Ramos (cell line): ENCODE data around the gene RBM12.

Experiments
- in situ Hi-C: fragments of 300-500 bp; cut with MboI; formaldehyde crosslinking; loops from one replicate; pipeline ENCODE4 v1.14.3; 2022; ENCODE audit warnings: low sequenced_read_pairs; ENCODE audit not compliant: unreplicated experiment

RBM12 gene

GRCh38 chr20:35626386-35627001 is 38.2 kb downstream of the RBM12 start:
- in situ Hi-C loops = no loop called here

GRCh38 chr20:35625584-35626385 is 38.9 kb downstream of the RBM12 start:
- in situ Hi-C loops = no loop called here

- in situ Hi-C loops = no loop called here
These were observed 43.1 kb downstream of the RBM12 start for GRCh38 chr20:35621560-35621946.

GRCh38 chr20:35620818-35621559 is 43.7 kb downstream of the RBM12 start:
- in situ Hi-C loops = no loop called here

- in situ Hi-C loops = no loop called here
These were observed 45.3 kb downstream of the RBM12 start for GRCh38 chr20:35619196-35620095.

GRCh38 chr20:35618263-35619131 is 46.2 kb downstream of the RBM12 start:
- in situ Hi-C loops = no loop called here

GRCh38 chr20:35617397-35618262 is 47.1 kb downstream of the RBM12 start:
- in situ Hi-C loops = no loop called here

GRCh38 chr20:35616465-35617396 is 48.0 kb downstream of the RBM12 start:
- in situ Hi-C loops = no loop called here

GRCh38 chr20:35615667-35616464 is 48.8 kb downstream of the RBM12 start, which contains the start of gene SPAG4:
SPAG4 (plus strand) TSS chr20:35615829; CDS start chr20:35616004, 175 bp downstream.
- in situ Hi-C loops = no loop called here

- in situ Hi-C loops = no loop called here
These were observed 53.2 kb downstream of the RBM12 start for GRCh38 chr20:35611482-35611881.

GRCh38 chr20:35610833-35611427 is 53.8 kb downstream of the RBM12 start:
- in situ Hi-C loops = no loop called here

- in situ Hi-C loops = no loop called here
These were observed 57.5 kb downstream of the RBM12 start for GRCh38 chr20:35607003-35607735.

GRCh38 chr20:35606127-35606526 is 58.6 kb downstream of the RBM12 start:
- in situ Hi-C loops = no loop called here

- in situ Hi-C loops = no loop called here
These were observed 60.3 kb downstream of the RBM12 start for GRCh38 chr20:35604449-35604747.

- in situ Hi-C loops = no loop called here
These were observed 60.8 kb downstream of the RBM12 start for GRCh38 chr20:35603695-35604448.
